ENCODE results near the gene DPP7. TPM values are rescaled to one million over a fixed set of nuclear protein-coding genes. Genes with fewer than 3 reads are reported as not detected.

The DPP7 gene
- total RNA-seq, 1 experiment from 2014 or later: 13.4 TPM

GRCh38 chr9:137082925-137083290 is 31.6 kb downstream of the DPP7 start:
- Histone ChIP-seq H3K4me3 (no peak overlapping the region), H3K9me3 (replicated peaks) (no peaks in the 10 kb centered on the region), H3K27ac (no peak overlapping the region), H3K27me3 (no peaks in the 10 kb centered on the region), H3K36me3 (peaks cover 8% of the 10 kb centered on the region), H3K4me1 (peaks cover 24% of the 10 kb centered on the region)
- no peak for DNase-seq

DNA sequence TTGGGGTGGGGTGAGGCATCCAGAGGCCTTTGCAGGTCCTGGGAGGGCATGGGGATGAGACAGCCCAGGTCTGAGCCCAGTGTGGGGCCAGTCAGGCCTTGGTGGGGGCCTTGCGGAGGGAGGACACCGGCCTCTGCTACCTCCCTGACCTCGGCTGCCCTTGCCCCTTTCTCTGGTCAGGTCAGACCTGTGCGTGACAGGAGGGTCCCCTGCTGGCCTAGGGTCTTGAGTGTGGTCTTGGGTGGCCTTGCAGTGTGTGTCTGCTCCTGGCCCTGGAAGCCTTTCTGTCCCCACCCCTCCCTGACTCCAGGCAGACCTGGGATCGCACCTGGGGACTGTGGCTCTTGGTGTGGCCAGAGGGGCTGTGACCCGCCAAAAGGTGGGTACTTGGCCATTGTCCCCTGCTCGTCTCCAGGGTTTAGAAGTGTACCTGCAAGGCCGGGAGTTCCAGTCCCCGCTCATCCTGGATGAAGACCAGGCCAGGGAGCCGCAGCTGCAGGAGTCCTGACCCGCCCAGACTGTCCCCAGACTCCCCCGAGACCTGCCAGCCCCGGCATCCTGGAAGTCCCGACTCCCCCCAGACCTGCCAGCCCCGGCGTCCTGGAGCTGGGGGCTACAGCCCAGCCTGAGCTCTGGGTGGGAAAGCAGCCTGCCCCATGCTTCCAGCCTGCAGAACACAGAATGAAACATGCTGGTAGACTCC is 32.2 kb downstream of the DPP7 start:
- H3K27me3 ChIP-seq: no peaks in the 10 kb centered on the region

GRCh38 chr9:137080260-137081122 is 34.0 kb downstream of the DPP7 start:
- peaks cover 18% of the 10 kb centered on the region for H3K4me1 ChIP-seq
- no peaks in the 10 kb centered on the region for H3K27me3 ChIP-seq
- peaks cover 8% of the 10 kb centered on the region for H3K36me3 ChIP-seq
- DNase-seq: no peak
- H3K9me3 ChIP-seq (replicated peaks): no peaks in the 10 kb centered on the region
- no peak overlapping the region for H3K4me3 ChIP-seq
- no peak overlapping the region for H3K27ac ChIP-seq

More for the DNA sequence above, 32.2 kb downstream of the DPP7 start:
- H3K4me3 ChIP-seq: no peak overlapping the region
- H3K9me3 ChIP-seq (replicated peaks): no peaks in the 10 kb centered on the region
- DNase-seq: no peak
- no peak overlapping the region for H3K27ac ChIP-seq
- H3K36me3 ChIP-seq: peaks cover 8% of the 10 kb centered on the region
- H3K4me1 ChIP-seq: peaks cover 21% of the 10 kb centered on the region

DNA sequence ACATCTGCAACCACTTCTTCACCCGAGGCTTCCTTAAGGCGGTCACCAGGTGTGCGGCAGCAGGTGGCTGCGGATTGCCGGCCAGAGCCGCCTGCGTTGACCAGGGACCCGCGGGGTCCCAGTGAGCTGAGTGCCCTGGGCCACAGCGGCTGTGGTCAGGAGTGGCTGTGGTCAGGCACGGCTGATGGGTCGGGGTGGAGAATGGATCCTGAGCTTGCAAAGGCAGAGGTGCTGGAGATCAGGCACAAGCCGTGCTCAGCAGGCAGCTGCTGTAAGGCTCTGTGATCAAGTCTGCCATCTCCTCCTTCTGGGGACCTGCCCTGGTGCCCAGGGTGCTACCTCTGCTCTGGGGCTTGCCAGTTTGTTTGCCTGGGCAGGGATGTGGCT is 35.1 kb downstream of the DPP7 start:
- Histone ChIP-seq H3K4me1 (peaks cover 16% of the 10 kb centered on the region), H3K9me3 (replicated peaks) (no peaks in the 10 kb centered on the region), H3K27me3 (no peaks in the 10 kb centered on the region), H3K36me3 (peaks cover 8% of the 10 kb centered on the region), H3K27ac (no peak overlapping the region), H3K4me3 (no peak overlapping the region)
- no peak for DNase-seq

GRCh38 chr9:137078701-137079400 is 35.7 kb downstream of the DPP7 start:
- no peak for DNase-seq
- Histone ChIP-seq H3K36me3 (peaks cover 8% of the 10 kb centered on the region), H3K4me3 (no peak overlapping the region; the same call in 1 of the 2 replicates), H3K4me1 (peaks cover 11% of the 10 kb centered on the region), H3K27me3 (no peaks in the 10 kb centered on the region), H3K27ac (no peak overlapping the region), H3K9me3 (replicated peaks) (no peaks in the 10 kb centered on the region)

GRCh38 chr9:137077758-137078693 is 36.5 kb downstream of the DPP7 start:
- Histone ChIP-seq H3K27ac (no peak overlapping the region; the same call in 1 of the 2 replicates), H3K9me3 (replicated peaks) (no peaks in the 10 kb centered on the region), H3K36me3 (peaks cover 8% of the 10 kb centered on the region), H3K4me3 (peak overlapping the region; percentile 68), H3K27me3 (no peaks in the 10 kb centered on the region), H3K4me1 (peaks cover 4% of the 10 kb centered on the region)
- peak in 1 of 2 experiments; percentile 54 for DNase-seq

GRCh38 chr9:137077010-137077747 is 37.4 kb downstream of the DPP7 start, which contains the start of gene UAP1L1:
UAP1L1 (plus strand) TSS chr9:137077517; CDS start chr9:137077533, 16 bp downstream.
- no peaks in the 10 kb centered on the region for H3K27me3 ChIP-seq

GRCh38 chr9:137076636-137077009 is 37.9 kb downstream of the DPP7 start:
- Histone ChIP-seq H3K4me3 (peak overlapping the region; percentile 68), H3K27me3 (no peaks in the 10 kb centered on the region)

More at GRCh38 chr9:137077010-137077747, 37.4 kb downstream of the DPP7 start, which contains the start of gene UAP1L1:
- peak within 1 kb of the TSS; percentile 68 for H3K4me3 ChIP-seq
- no peaks in the 10 kb centered on the region for H3K4me1 ChIP-seq
- DNase-seq: peak; percentile 85 to 93
- H3K9me3 ChIP-seq (replicated peaks): no peaks in the 10 kb centered on the region
- H3K36me3 ChIP-seq: peaks cover 8% of the 10 kb centered on the region
- H3K27ac ChIP-seq: peak within 1 kb of the TSS; percentile 70

GRCh38 chr9:137075275-137075775 is 39.2 kb downstream of the DPP7 start:
- Histone ChIP-seq H3K36me3 (peaks cover 8% of the 10 kb centered on the region), H3K27me3 (no peaks in the 10 kb centered on the region), H3K9me3 (replicated peaks) (no peaks in the 10 kb centered on the region), H3K4me3 (no peak overlapping the region), H3K4me1 (peaks cover 11% of the 10 kb centered on the region), H3K27ac (no peak overlapping the region)
- no peak for DNase-seq

More at GRCh38 chr9:137076636-137077009, 37.9 kb downstream of the DPP7 start:
- Histone ChIP-seq H3K4me1 (peaks cover under 1% of the 10 kb centered on the region), H3K27ac (peak overlapping the region; percentile 70), H3K9me3 (replicated peaks) (no peaks in the 10 kb centered on the region), H3K36me3 (peaks cover 8% of the 10 kb centered on the region)
- DNase-seq: no peak

- DNase-seq: no peak
- H3K4me1 ChIP-seq: peaks cover 11% of the 10 kb centered on the region
- H3K27ac ChIP-seq: no peak overlapping the region
- H3K36me3 ChIP-seq: peaks cover 5% of the 10 kb centered on the region
- H3K4me3 ChIP-seq: no peak overlapping the region
- no peaks in the 10 kb centered on the region for H3K27me3 ChIP-seq
- H3K9me3 ChIP-seq (replicated peaks): no peaks in the 10 kb centered on the region
Measured at GRCh38 chr9:137074657-137075274, 39.8 kb downstream of the DPP7 start.

GRCh38 chr9:137073992-137074399 is 40.5 kb downstream of the DPP7 start:
- Histone ChIP-seq H3K36me3 (no peaks in the 10 kb centered on the region), H3K4me1 (peaks cover 11% of the 10 kb centered on the region), H3K27me3 (no peaks in the 10 kb centered on the region), H3K27ac (no peak overlapping the region), H3K9me3 (replicated peaks) (no peaks in the 10 kb centered on the region), H3K4me3 (no peak overlapping the region)
- no peak for DNase-seq

DNA sequence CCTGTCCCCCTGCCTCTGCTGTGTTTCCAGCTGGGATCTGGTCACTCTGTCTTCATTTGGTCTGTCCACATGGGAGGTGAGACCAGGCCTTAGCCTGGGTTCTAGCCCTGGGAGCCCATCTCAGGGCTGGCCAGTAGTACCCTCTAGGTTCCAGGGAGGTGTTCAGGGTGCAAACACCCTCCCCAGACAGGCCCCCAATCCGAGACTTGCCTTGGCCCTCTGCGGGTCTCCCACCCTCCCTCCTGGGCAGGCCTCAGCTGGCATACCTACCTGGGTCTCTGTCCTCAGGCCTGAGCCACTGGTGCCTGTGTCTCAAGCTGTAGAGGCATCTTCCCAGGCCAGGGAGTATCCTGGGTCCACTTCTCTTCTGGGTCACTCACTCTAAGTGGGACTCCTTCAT is 43.3 kb downstream of the DPP7 start:
- Histone ChIP-seq H3K4me1 (peaks cover 11% of the 10 kb centered on the region), H3K27me3 (no peaks in the 10 kb centered on the region), H3K36me3 (no peaks in the 10 kb centered on the region), H3K27ac (peak overlapping the region; percentile 45), H3K4me3 (peak overlapping the region; percentile 68), H3K9me3 (replicated peaks) (no peaks in the 10 kb centered on the region)
- no peak for DNase-seq

DNA sequence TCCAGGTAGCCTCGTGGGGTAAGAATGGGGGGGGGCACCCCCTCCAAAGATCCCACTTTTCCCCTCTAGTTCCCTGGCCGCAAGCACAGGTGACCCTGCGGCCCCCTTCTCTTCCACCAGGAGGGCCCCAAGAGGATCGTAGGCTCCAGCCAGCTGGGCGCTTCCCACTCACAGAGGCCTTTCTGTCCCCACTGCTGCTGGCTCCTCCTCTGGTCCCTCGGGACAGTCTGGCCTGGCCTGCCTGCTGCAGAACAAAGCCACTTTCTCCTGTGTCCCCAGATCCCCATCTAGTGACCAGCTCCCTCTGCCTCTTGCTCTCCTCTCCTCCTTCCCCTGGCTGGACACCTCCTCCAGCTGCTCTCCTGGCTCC is 43.6 kb downstream of the DPP7 start:
- Histone ChIP-seq H3K27ac (peak overlapping the region; percentile 45), H3K4me1 (peaks cover 11% of the 10 kb centered on the region), H3K27me3 (no peaks in the 10 kb centered on the region), H3K9me3 (replicated peaks) (no peaks in the 10 kb centered on the region), H3K36me3 (no peaks in the 10 kb centered on the region), H3K4me3 (peak overlapping the region; percentile 68)
- DNase-seq: peak; percentile 88 to 91
